ENCODE data around the gene BEAN1. TPM values are rescaled to one million over a fixed set of nuclear protein-coding genes. Genes with fewer than 3 reads are reported as not detected.
"Not testable (repeated sequence)": the region's sequence is repeated elsewhere in the genome, so short reads cannot be mapped to it uniquely, and the experiment has no call there.

Gene BEAN1
- polyA plus RNA-seq, 1 donor: 1.6 TPM

DNA sequence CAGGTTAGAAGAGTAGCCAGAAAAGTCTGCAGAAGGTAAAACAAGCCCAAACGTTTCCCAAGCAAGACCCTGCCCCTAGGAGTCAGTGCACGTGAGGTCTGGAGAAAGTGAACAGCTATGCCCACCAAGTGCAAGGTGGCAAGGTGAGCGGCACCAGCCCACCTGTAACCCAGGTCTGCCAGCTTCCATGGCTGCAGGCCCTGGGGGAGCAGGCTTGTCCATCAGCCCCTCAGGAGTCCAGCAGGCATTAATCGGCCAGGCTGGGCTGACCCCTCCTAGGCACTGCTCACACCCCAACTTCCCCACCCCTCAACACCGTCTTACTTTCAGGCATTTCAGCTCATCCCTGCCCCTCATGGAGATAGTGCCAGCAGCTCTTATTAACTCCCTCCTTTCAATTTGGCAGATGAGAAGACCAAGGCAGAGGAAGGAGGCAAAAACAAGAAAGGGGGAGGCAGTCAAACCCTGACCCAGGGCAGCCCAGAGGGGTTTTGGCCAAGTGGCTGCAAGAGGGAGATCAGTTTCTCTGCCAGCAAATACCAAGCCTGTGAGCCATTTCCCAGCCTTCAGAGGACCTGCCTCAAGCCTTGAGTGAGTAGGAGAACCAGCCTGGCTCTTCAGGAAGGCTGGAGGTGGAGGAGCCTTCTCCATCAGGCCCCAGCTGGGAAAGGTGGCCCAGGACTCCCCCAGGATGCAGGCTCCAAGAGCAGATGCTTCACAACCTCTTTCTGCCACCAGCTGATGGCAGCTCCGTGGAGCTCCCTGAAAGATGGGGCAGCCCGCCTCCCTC is 14.7 kb downstream of the BEAN1 start:
- DNase-seq (ENCODE audit: low read depth): no peak

DNA sequence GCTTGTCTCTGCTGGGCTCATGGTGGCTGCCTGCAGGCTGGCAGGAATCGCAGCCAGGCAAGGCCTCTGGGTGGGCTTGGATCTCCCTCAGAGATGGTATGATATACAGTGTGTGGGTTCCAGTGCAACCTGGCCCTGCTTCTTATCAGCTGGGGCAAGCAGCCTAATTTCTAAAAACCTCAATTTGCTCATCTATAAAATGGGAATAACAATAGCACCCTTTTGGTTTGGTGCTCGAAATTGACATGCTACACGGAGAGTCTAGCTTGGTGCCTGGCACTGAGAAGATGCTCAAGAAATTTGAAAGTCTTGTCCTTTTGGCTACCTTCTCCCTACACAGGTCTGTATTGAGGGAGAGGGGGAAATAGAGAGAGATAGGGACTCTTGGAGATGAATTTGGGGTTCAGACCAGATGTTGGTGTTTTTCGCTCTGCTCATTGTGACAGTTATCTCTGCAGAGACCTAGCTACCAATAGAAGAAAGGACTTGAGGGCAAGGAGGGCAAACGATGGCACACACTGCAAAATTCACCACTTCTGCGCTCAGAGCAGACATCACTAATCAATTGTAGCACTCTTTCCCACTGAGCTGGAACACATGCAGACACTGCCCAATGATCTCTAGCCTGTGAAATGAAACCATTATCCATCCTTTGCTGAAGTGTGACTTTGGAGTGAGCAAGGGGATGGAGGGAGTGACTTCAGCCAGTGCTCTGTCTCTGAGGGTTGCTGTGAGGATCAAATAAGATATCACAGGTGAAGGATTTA is 15.6 kb downstream of the BEAN1 start:
- DNase-seq (ENCODE audit: low read depth): no peak

DNA sequence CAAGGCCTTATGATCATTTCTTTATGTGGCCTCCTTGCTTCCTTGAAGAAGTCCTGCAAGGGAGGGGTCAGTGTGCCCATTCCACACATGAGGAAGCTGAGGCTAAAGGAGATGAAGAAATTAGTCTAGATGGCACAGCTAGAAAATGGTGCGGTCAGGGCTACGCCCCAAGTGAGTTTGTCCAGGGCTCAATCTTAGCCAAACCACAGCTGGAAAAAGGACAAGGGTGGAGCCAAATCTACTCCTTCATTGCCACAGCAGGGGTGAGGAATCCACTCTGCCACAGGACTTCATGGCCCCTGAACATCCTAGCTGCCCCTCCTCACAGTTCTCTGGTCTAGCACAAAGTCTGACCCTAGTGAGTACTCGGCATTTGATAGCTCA is 16.2 kb downstream of the BEAN1 start:
- DNase-seq (ENCODE audit: low read depth): no peak

DNA sequence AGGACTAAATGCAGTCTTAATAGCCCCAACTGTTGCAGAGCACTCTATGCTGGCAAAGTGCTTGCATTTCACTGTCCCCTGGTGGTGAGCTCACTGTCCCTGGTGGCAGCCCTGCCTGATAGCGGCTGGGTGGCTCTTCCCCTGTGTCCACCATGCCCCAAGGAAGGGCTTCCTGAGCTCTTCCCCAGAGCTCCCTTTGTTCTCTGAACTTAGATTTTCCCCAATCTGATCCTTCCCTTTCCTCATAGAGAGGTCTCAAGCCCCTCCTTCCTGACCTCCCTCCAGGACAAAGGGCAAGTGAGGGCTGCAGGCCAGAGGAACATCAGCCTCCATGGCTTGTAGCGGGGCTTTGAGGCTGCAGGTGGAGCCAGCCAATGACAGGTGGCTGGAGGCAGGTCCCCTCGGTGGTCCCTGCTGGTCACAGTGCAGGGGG is 17.0 kb downstream of the BEAN1 start:
- DNase-seq (ENCODE audit: low read depth): no peak

DNA sequence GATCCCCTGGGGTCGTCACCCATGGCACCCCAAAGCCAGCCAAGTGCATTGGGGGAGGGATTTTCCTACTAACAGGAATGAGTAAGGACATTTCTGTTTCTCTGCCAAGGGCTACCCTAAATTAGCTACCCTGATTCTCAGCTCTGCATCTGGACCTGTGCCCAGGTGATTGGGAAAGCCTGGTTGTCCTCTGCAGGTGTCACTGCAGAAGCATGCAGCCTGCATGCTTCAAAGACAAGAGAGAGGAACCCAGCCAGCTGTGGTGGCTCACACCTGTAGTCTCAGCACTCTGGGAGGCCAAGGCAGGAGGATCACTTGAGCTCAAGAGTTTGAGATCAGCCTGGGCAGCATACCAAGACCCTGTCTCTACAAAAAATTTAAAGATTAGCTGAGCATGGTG is 19.6 kb downstream of the BEAN1 start:
- no peak for DNase-seq (ENCODE audit: low read depth)

DNA sequence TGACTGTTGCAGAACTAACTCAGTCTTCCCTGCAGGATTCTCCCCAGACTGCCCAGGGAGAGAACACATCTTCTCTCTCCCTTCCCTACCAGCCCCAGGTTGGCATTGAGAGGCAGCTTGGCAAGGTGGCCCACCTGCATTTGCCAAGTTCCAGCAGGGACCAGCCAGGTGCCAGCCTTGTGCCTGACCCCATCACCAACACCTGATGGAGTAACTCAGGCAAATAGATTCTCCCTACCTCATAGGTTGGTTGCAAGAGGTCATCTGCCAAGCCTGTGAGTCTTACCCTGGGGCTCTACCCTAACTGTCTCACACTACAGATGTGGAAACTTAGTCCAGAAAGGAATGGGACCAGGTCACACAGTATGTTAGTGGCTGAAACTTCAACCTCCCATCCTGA is 20.4 kb downstream of the BEAN1 start:
- DNase-seq (ENCODE audit: low read depth): no peak

DNA sequence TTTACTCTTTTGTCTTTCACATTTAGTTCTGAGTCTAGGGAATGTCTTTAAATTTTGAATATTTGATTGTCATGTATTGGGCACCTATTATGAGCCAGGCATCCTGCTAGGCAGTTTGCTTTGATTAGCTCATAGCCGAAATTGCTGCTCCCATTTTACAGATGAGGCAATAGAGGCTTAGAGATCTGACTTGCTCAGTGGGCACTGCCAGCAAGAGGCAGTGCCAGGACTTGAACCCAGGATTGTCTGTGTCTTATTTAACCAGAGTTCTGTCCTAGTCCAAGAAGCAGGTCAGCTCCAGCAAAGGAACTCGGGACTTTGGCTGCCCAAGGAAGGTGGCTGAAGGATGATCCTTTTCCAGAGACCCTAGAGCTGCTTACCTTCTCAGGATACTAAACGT is 24.5 kb downstream of the BEAN1 start:
- DNase-seq (ENCODE audit: low read depth): no peak

DNA sequence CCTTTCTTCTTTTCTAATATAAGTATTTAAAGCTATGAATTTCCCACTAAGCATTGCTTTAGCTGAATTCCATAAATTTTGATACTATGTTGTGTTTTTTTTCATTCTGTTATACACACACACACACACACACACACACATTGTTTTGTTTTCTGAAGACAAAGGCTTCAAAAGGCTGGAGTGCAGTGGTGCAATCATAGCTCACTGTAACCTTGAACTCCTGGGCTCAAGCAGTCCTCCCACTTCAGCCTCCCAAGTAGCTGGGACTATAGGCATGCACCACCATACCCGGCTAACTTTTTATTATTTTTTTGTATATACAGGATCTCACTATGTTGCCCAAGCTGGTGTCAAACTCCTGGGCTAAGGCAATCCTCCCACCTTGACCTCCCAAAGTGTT is 26.1 kb downstream of the BEAN1 start:
- not testable (repeated sequence) for DNase-seq (ENCODE audit: low read depth)

DNA sequence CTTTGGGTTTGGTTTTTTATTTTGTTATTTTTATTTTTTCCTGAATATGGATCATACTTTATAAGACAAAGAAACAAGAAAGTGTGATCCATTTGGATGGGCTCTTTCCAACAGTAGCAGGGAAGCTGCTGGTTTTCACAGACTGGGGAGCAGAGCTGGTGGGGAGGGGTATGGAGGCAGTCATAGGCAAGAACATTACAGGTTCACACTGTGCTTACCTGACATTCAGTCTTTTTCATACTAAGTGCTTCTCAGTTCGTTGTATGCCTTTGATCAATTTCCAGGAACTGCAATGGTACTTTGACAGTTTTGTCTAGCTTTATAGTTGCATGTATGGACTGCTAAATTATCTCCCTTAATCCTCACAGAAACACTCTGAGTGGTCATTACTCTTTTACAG is 27.7 kb downstream of the BEAN1 start:
- DNase-seq (ENCODE audit: low read depth): no peak

DNA sequence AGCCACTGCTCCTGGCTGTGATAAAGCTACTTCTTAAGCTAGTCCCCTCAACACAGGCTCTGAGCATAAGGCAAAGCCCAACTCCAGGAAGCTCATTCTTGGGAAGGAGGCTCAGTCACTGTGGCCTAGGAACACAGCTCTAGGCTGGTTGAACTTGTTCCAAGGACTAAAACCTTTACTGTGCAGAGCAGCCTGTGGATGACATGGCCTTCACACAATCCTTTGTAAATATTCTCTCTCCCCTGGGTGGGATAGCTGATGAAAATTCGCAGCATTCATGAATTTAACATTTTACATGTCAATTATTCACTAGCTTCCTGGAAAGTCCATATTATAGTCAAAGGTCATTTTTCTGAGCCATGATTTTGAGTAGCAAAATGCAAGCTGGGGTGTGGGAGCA is 28.9 kb downstream of the BEAN1 start:
- no peak for DNase-seq (ENCODE audit: low read depth)

DNA sequence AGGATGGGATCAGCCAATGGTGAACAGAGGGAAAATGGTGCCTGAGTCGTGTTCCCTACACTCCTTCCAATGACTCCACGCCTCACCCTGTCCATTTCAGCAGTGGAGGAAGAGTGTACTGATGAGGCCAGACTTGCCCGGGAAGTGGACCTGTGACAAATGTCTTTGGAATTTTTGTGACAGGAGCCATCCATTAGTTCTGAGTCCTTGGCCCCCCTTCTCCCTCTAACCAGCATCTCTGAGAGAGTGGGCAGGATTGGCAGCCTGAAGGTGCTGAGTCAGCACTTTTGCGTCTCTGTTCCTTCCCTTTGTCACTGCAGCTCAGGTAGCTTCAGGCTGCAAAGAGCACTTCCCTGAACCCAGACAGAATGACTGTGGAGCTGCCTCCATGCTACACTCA is 30.8 kb downstream of the BEAN1 start:
- DNase-seq (ENCODE audit: low read depth): no peak

DNA sequence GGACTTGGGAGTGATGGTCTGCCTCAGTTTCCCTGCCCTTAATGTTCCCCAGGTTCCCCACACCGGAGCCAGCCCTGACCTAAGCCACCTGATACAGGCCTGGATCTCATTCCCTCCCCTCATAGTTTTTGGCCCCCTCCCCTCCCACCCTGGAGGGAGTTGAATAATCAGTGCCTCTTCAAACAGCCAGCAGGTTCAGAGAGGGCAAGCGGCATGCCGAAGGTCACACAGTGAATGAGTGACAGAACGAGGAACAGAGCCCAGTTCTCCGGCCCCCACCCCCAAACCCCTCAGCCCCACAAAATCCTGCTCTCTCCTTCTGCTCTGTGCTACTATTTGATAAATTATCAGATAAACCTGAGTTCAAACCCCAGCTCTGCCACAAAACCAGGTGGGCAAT is 31.2 kb downstream of the BEAN1 start:
- DNase-seq (ENCODE audit: low read depth): no peak

DNA sequence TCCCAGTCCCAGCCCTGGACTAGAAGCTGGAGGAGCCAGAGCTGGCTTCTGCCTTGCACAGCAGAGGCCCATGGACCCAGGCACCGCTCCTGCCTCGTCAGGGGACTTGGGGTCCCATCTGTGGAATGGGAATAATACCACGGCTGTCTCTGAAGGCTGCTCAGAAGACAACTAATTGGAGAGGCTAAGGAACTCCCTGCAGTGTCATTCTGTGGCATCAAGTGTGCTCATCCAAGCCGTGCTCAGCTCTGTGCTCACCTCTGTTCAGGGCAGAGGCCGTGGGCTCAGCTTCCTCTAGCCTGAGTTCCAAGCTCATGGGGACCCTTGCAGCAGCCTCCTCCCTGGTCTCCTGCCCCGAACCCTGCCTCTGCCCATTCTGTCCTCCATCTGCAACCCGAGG is 31.8 kb downstream of the BEAN1 start:
- no peak for DNase-seq (ENCODE audit: low read depth)

DNA sequence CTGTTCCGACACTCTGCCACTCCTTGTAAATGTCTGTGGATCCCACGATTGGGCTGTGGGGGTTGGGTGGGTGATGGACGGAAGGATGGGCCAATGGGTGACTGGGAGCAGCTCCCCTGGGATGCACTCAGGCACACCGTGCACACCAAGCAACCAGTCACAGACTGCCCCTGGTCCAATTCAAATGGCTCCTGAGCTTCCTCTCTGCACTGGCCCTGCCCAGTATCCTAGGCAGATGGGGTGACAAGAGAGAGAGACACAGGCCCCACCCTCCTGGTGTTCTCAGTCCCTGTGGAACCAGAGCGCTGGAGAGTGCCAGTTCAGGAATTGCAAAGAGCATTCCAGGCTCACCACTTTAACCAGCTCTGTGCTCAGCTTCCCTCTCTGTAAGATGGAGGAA is 32.8 kb downstream of the BEAN1 start:
- DNase-seq (ENCODE audit: low read depth): no peak

DNA sequence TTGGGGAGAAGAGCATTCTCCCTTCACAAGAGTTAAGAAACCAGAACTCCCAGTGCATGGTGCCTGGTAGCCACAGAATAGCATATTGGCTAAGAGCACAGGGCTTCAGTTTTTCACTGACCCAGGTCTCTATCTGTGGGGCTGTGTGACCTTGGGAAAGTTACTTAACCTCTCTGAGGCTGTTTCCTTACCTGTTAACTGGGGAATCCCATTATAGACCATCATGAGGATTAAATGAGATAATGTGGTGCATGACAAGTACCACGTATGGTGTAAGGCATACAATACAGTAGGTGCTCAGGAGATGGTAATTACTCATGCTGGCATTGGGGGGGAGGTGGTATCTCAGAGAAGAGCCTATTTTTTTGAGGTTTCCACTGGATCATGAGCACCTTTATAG is 33.6 kb downstream of the BEAN1 start:
- no peak for DNase-seq (ENCODE audit: low read depth)

DNA sequence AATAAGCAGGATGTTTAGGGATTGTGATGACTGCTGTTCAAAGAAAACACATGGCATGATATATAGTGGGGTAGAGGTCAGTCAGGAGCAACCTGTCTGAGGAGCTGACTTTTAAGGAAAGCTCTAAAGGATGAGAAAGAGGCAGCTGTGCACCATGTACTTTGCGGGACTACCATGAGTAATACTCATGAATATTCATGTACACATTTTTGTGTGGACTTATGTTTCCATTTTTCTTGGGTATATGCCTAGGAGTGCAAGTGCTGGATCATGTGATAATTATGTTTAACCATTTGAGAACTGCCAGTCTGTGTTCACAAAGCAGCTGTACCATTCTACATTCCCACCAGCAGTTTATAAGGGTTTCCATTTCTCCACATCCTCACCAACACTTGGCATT is 35.8 kb downstream of the BEAN1 start:
- no peak for DNase-seq (ENCODE audit: low read depth)

DNA sequence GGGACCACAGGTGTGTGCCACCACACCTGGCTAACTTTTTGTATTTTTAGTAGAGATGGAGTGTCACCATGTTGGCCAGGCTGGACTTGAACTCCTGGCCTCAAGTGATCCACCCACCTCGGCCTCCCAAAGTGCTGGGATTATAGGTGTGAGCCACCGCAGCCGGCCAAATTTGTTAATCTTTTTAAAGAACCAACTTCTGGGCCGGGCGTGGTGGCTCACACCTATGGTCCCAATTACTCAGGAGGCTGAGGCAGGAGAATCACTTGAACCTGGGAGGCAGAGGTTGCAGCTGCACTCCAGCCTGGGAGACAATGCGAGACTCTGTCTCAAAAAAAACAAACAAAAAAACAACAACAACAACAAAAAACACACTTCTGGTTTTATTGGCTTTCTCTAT is 38.9 kb downstream of the BEAN1 start:
- not testable (repeated sequence) for DNase-seq (ENCODE audit: low read depth)

DNA sequence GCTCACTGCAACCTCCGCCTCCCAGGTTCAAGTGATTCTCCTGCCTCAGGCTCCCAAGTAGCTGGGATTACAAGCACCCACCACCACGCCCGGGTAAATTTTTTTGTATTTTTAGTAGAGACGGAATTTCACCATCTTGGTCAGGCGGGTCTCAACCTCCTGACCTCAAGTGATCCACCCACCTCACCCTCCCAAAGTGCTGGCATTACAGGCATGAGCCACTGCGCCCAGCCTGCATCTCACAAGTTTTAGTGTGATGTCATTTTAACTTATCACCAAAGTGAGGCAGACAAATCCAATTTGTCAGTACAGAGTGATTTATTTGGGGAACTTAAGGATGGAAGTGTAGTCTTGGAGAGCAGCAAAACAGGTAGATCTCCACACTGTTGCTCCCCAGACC is 39.5 kb downstream of the BEAN1 start:
- DNase-seq (ENCODE audit: low read depth): not testable (repeated sequence)

DNA sequence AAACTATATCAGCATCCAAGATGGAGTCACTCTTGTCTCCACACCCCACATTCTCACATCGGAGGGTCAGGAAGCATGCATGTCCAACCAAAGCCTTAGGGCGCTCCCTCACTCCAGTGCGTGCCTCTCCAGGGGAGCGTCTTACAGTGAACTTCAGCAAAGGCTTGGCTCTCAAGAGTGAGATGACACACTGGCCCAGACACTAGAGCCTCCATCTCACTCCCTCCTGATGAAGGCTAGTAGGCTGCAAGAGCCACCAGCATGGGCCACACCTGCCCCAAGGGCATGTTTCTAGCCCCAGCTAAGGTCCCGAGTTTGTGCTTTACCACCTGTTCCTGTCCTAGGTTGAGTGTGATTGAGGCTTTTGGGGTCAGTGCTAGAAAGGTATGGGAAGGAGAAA is 40.5 kb downstream of the BEAN1 start:
- DNase-seq (ENCODE audit: low read depth): no peak

DNA sequence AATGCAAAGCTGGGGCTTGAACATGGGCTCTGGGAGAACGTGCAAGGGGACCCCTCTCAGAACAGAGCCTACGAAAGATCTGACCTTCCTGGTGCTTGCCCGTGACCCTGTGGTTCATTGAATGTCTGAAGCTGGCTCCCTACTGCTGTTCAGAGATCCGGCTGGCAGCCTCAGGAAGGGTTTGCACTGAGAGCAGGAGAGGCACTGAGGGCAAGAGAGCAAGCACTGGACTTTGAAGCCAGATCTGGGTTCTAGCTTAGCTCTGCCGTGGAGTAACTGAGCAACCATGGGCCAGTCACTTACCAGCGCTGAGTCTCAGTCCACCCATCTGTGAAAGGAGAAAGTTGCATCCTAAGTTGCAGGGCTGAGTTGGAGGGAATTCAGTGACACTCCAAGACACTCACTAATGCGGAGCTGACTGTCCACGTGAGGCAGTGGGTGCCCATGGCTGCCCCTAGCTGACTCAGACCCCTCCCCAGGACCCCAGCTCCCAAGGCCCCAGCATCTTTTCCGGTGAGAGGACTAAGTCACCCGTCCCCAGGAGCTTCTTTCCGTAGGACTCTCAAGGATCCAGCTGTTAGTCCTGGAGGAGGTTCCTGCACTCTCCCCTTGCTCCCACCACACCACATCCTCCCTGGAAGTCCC is 41.3 kb downstream of the BEAN1 start:
- DNase-seq (ENCODE audit: low read depth): no peak

DNA sequence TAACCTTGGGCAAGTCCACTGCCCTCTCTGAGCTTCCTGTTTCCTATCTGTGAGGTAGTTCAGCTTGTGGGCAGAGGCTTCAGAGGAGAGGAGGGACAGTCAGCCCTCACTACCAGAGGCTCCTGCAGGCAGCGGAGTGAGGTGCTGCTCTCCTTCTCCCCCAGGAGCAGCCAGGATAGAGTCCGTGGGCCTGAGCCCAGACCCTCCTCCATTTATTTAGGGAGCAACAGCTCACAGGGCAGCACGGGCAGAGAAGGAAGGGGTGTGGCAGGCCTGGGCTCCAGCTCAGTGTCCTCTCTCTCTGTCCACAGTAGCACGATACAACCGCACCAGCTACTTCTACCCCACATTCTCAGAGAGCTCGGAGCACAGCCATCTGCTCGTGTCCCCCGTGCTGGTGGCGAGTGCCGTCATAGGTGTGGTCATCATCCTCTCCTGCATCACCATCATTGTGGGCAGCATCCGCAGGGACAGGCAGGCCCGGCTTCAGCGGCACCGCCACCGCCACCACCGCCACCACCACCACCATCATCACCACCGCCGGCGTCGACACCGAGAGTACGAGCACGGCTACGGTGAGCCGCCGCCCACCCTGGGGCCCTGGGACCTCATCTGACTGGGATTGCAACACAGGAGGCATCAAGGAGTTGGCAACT is 42.3 kb downstream of the BEAN1 start:
- DNase-seq (ENCODE audit: low read depth): no peak

DNA sequence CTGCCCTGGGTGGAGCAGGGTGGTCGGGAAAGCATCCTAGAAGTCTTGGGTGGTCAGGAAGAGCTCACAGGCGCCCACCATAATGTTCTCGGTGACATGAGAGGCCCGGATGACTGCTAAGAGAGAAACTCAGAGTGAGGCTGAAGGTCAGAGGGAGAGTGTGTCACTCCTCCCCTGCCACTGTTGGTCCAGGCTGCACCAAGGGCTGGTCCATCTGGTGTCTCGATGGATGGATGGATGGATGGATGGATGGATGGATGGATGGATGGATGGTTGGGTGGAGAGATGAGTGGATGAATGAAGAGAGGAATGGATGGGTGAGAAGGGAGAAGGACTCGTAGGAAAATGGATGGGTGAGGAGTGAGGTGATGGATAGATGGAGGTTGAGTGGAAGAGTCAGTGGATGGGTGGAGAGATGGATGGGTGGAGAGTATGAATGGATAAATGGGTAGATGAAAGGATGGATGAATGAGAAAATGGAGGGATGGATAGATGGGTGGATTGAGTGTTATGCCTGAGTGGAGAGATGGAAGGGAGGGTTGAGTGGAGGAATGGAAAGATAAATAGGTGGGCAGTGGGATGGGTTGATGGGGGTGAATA is 43.0 kb downstream of the BEAN1 start:
- DNase-seq (ENCODE audit: low read depth): no peak

Data from forelimb muscle (tissue), 1 donor.